K562 (cell line): ENCODE results near the gene ACACB. TPM values are rescaled to one million over a fixed set of nuclear protein-coding genes. Genes with fewer than 3 reads are reported as not detected.

Source experiments
- CBX2 ChIP-seq: fragments of 200-600 bp; sonication (generic); IDR thresholded peaks from one replicate; pipeline ENCODE4 v1.6.1; 2012; ENCODE audit warnings: mild to moderate bottlenecking, low read length, inconsistent platforms; ENCODE audit not compliant: insufficient read depth, poor library complexity, severe bottlenecking
- HMGN3 ChIP-seq: IDR thresholded peaks from 2 replicates; pipeline ENCODE4 v1.6.1; 2011; ENCODE audit warnings: borderline replicate concordance, low read depth, mild to moderate bottlenecking, mixed read lengths, low read length; ENCODE audit not compliant: insufficient read length; ENCODE audit errors: extremely low read depth
- SMAD4 ChIP-seq: fragments of 250-450 bp; sonication (Bioruptor Pico); conservative IDR thresholded peaks from 2 replicates; pipeline ENCODE4 v1.8.0; 2021; ENCODE audit warnings: inconsistent platforms, mild to moderate bottlenecking, moderate library complexity
- SRSF9 ChIP-seq: fragments of 200-400 bp; formaldehyde crosslinking; IDR thresholded peaks from 2 replicates; pipeline ENCODE4 v1.6.1; 2017; ENCODE audit warnings: low read depth, low read length, borderline replicate concordance
- USF1 ChIP-seq: sonication (generic); formaldehyde crosslinking; IDR thresholded peaks from 2 replicates; pipeline ENCODE4 v1.9.0; 2022; ENCODE audit warnings: mild to moderate bottlenecking, missing genetic modification reagents
- ZC3H8 ChIP-seq: fragments of 450-650 bp; IDR thresholded peaks from 2 replicates; pipeline ENCODE4 v1.6.1; 2017
- ZNF263 ChIP-seq: sonication (generic); formaldehyde crosslinking; IDR thresholded peaks from 2 replicates; pipeline ENCODE4 v1.8.0; 2022; ENCODE audit warnings: mild to moderate bottlenecking, missing genetic modification reagents, borderline replicate concordance
- polyA plus RNA-seq, 8 experiments: library from polyadenylated mRNA; depleted of rRNA in 4 of 8; stranded (reverse) in 5 of 8; unstranded in 3 of 8; fragments of >200 nt; fragmentation: Nextera tagmentation in 2 of 8; fragmentation: Illumina TruSeq in 1 of 8; extraction: Ambion mirVana in 2 of 8; extraction: Trizol in 1 of 8; gene quantifications; 2 replicates each; pipeline versions ENCODE4 v1.2.1 to v1.2.3, GENCODE V29; 2011 to 2014; ENCODE audit warnings: inconsistent platforms in 1 of 8, missing spikeins in 1 of 8
- total RNA-seq, 7 experiments: library from RNA; depleted of rRNA in 6 of 7; stranded (reverse); fragments of >200 nt in 6 of 7; fragmentation: Illumina TruSeq in 2 of 7; extraction: Trizol in 2 of 7; gene quantifications; 2 replicates each; pipeline versions ENCODE4 v1.2.1 to v1.2.3, GENCODE V29; 2011 to 2021; ENCODE audit warnings: low replicate concordance in 1 of 7
- TF ChIP-seq, protein P1 (sequence below), 2 experiments: fragments of 450-650 bp in 1 of 2; sonication (generic) in 1 of 2; formaldehyde crosslinking in 1 of 2; IDR thresholded peaks; 2 replicates each; pipeline versions ENCODE4 v1.7.1 to v1.9.0; 2016 to 2022; ENCODE audit warnings: inconsistent platforms in 1 of 2, mild to moderate bottlenecking in 1 of 2, missing genetic modification reagents in 1 of 2

ACACB gene
- total and polyA plus RNA-seq, 9 of the 15 experiments (the other 6 are each of a cell fraction or from before 2014, with no cell fraction given): 0.10 to 2.5 (median 0.83) TPM

DNA sequence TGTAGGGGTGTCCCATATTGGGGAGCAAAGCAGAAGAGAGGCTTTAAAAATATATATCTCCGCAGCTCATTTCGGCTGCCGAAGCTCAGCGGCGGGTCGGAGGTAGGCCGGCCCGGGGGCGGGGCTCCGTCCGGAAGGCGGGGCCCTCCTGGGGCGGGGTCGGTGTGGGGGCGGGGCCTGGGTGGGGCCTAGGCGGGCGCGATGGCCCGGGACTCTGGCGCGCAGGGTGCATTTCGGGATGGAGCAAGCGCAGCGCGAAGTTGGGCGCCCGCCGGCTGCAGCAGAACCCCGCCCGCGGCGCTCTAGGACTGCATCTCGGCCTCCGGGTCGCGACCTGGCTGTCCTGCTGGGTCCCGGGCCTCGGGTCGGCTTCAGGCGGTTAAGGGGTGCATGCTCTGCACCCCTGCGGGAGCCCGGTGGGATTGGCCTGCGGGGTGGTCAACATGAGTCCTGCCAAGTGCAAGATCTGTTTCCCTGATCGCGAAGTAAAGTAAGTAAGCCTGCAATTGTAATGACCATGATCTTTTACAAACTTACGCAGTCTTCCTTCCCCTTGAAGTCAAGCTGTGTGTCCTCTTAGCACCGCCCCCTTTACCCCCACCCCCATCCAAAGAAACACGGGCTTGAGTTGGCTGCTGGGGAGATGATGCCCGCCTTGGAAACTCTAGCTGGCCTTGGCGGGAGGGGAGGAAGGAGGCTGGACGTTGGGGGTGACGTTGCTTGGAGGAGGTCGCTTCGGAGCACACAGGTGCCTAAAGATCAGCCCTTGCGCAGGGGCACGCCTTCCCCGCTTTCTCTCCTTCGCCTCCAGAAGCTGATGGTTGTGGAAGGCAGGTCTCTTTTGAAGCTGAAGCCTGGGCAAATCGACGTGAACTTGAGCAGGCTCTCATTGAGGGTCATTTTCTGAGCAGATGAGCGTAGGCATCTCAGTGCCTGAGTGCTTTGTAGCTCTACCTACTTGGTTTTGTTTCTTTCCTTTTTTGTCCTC, 38.4 kb downstream of the ACACB start (continued):
- TF ChIP-seq USF1 (CRISPR knock-in tag) (no peak), ZC3H8 (no peak), ZNF263 (CRISPR knock-in tag) (no peak), HMGN3 (peak; percentile 60), SRSF9 (no peak), CBX2 (no peak), SMAD4 (CRISPR knock-in tag) (0 out of 2 replicates have a peak, but pooled peaks have one; percentile 10)
- TF ChIP-seq, protein P1, sequence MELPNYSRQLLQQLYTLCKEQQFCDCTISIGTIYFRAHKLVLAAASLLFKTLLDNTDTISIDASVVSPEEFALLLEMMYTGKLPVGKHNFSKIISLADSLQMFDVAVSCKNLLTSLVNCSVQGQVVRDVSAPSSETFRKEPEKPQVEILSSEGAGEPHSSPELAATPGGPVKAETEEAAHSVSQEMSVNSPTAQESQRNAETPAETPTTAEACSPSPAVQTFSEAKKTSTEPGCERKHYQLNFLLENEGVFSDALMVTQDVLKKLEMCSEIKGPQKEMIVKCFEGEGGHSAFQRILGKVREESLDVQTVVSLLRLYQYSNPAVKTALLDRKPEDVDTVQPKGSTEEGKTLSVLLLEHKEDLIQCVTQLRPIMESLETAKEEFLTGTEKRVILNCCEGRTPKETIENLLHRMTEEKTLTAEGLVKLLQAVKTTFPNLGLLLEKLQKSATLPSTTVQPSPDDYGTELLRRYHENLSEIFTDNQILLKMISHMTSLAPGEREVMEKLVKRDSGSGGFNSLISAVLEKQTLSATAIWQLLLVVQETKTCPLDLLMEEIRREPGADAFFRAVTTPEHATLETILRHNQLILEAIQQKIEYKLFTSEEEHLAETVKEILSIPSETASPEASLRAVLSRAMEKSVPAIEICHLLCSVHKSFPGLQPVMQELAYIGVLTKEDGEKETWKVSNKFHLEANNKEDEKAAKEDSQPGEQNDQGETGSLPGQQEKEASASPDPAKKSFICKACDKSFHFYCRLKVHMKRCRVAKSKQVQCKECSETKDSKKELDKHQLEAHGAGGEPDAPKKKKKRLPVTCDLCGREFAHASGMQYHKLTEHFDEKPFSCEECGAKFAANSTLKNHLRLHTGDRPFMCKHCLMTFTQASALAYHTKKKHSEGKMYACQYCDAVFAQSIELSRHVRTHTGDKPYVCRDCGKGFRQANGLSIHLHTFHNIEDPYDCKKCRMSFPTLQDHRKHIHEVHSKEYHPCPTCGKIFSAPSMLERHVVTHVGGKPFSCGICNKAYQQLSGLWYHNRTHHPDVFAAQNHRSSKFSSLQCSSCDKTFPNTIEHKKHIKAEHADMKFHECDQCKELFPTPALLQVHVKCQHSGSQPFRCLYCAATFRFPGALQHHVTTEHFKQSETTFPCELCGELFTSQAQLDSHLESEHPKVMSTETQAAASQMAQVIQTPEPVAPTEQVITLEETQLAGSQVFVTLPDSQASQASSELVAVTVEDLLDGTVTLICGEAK (IDR thresholded peaks at IDR 0.05): 0 out of 2 replicates have a peak, but pooled peaks have one; percentile 19
- TF ChIP-seq, protein P1 (CRISPR knock-in tag; IDR thresholded peaks at IDR 0.05): no peak
- TF ChIP-seq, all 486 proteins: peak for 26
